Neural cell (in vitro differentiated cells): Measurements from ENCODE around the gene NKAIN2. TPM values are rescaled to one million over a fixed set of nuclear protein-coding genes. Genes with fewer than 3 reads are reported as not detected.

Experiments used
- H2AFZ ChIP-seq: fragments of 200-600, 300-800 bp; sonication (generic), shearing (Covaris generic); 2 replicates; pipeline ENCODE4 v1.6.0; 2014; ENCODE audit warnings: low read depth, mild to moderate bottlenecking, antibody characterized with exemption, low read length, moderate library complexity
- H3F3A ChIP-seq: fragments of 200-600 bp; shearing (Covaris generic); 2 replicates; pipeline ENCODE4 v1.6.1; 2016; ENCODE audit warnings: mild to moderate bottlenecking, moderate library complexity, mixed read lengths, antibody characterized with exemption, low read length; ENCODE audit not compliant: insufficient read depth, poor library complexity, severe bottlenecking
- H3K27ac ChIP-seq: fragments of 200-600, 300-800 bp; sonication (generic), shearing (Covaris generic); 2 replicates; pipeline ENCODE4 v1.5.1; 2014; ENCODE audit warnings: mild to moderate bottlenecking, low read length, moderate library complexity
- H3K27me3 ChIP-seq: fragments of 300-800, 200-600 bp; sonication (generic), shearing (Covaris generic); 2 replicates; pipeline ENCODE4 v1.6.0; 2014; ENCODE audit warnings: mild to moderate bottlenecking, low read depth, low read length, moderate library complexity; ENCODE audit not compliant: insufficient read depth
- H3K36me3 ChIP-seq: fragments of 300-800, 200-600 bp; sonication (generic), shearing (Covaris generic); 2 replicates; pipeline ENCODE4 v1.5.1; 2014; ENCODE audit warnings: mild to moderate bottlenecking, antibody characterized with exemption, low read length, moderate library complexity; ENCODE audit not compliant: insufficient read depth
- H3K4me2 ChIP-seq: fragments of 300-800, 200-600 bp; sonication (generic), shearing (Covaris generic); 2 replicates; pipeline ENCODE4 v1.6.0; 2014; ENCODE audit warnings: mild to moderate bottlenecking, low read length
- H3K4me3 ChIP-seq: fragments of 300-800, 200-600 bp; sonication (generic), shearing (Covaris generic); 2 replicates; pipeline ENCODE4 v1.5.1; 2014; ENCODE audit warnings: mild to moderate bottlenecking, low read length, moderate library complexity
- H3K79me2 ChIP-seq: fragments of 200-600 bp; shearing (Covaris generic); replicated peaks from 2 replicates; pipeline ENCODE4 v1.6.0; 2014; ENCODE audit warnings: mild to moderate bottlenecking, low read length, moderate library complexity; ENCODE audit not compliant: insufficient read depth
- H3K9ac ChIP-seq: fragments of 300-800, 200-600 bp; sonication (generic), shearing (Covaris generic); 2 replicates; pipeline ENCODE4 v1.6.1; 2016; ENCODE audit warnings: mild to moderate bottlenecking, low read length, mixed read lengths
- H3K9me2 ChIP-seq: fragments of 200-600 bp; shearing (Covaris generic); 2 replicates; pipeline ENCODE4 v1.6.1; 2016; ENCODE audit warnings: mild to moderate bottlenecking, low read length, mixed read lengths; ENCODE audit not compliant: insufficient read depth
- H3K9me3 ChIP-seq: fragments of 200-600, 300-800 bp; sonication (generic), shearing (Covaris generic); 2 replicates; pipeline ENCODE4 v1.6.1; 2016; ENCODE audit warnings: mild to moderate bottlenecking, mixed run types, low read length, moderate library complexity, mixed read lengths
- H4K20me1 ChIP-seq: fragments of 200-600 bp; shearing (Covaris generic); 2 replicates; pipeline ENCODE4 v1.6.1; 2016; ENCODE audit warnings: mild to moderate bottlenecking, mixed run types; ENCODE audit not compliant: insufficient read depth
- CTCF ChIP-seq: fragments of 450-650 bp; IDR thresholded peaks from 2 replicates; pipeline ENCODE4 v1.5.1; 2014; ENCODE audit warnings: antibody characterized with exemption, mild to moderate bottlenecking, moderate library complexity; ENCODE audit not compliant: poor library complexity, severe bottlenecking
- EP300 ChIP-seq: fragments of 450-650 bp; conservative IDR thresholded peaks from 2 replicates; pipeline ENCODE4 v1.6.1; 2014; ENCODE audit warnings: antibody characterized with exemption, mild to moderate bottlenecking, moderate library complexity; ENCODE audit not compliant: poor library complexity, severe bottlenecking
- EZH2 ChIP-seq: fragments of 200-600, 300-800 bp; shearing (Covaris generic), sonication (generic); IDR thresholded peaks from 2 replicates; pipeline ENCODE4 v1.6.1; 2014; ENCODE audit warnings: antibody characterized with exemption, low read length, borderline replicate concordance, mild to moderate bottlenecking; ENCODE audit not compliant: insufficient read depth, poor library complexity, severe bottlenecking
- MXI1 ChIP-seq: fragments of 450-650 bp; conservative IDR thresholded peaks from 2 replicates; pipeline ENCODE4 v1.6.1; 2014; ENCODE audit warnings: antibody characterized with exemption, mild to moderate bottlenecking; ENCODE audit not compliant: poor library complexity, severe bottlenecking
- POLR2AphosphoS5 ChIP-seq: IDR thresholded peaks from 2 replicates; pipeline ENCODE4 v1.6.1; 2012
- RAD21 ChIP-seq: fragments of 450-650 bp; conservative IDR thresholded peaks from 2 replicates; pipeline ENCODE4 v1.6.1; 2014; ENCODE audit warnings: antibody characterized with exemption, mild to moderate bottlenecking, moderate library complexity
- REST ChIP-seq: IDR thresholded peaks from 2 replicates; pipeline ENCODE4 v1.6.1; 2012; ENCODE audit warnings: borderline replicate concordance
- SMC3 ChIP-seq: fragments of 450-650 bp; conservative IDR thresholded peaks from 2 replicates; pipeline ENCODE4 v1.6.1; 2014; ENCODE audit warnings: antibody characterized with exemption, mild to moderate bottlenecking, moderate library complexity; ENCODE audit not compliant: poor library complexity
- TAF1 ChIP-seq: IDR thresholded peaks from 2 replicates; pipeline ENCODE4 v1.6.1; 2012; ENCODE audit warnings: low read depth
- polyA plus RNA-seq: library from polyadenylated mRNA; depleted of rRNA; stranded (reverse); fragments of >200 nt; gene quantifications from 2 replicates; pipeline ENCODE4 v1.2.3, GENCODE V29; 2014

The NKAIN2 gene
- polyA plus RNA-seq, 1 donor from 2014 or later: 23.2 TPM

- no peaks in the 10 kb centered on the region for H3K9me2 ChIP-seq
- no peak for TF ChIP-seq REST
- TF ChIP-seq POLR2AphosphoS5: no peak
- no peak for TF ChIP-seq TAF1
- TF ChIP-seq RAD21: no peak
- TF ChIP-seq MXI1: no peak
- TF ChIP-seq EZH2: no peak
- no peak for TF ChIP-seq EP300
- no peak for TF ChIP-seq CTCF
- no peak for TF ChIP-seq SMC3
- H2AFZ ChIP-seq: no peak overlapping the region
- no peak overlapping the region for H3K4me3 ChIP-seq
- no peaks in the 10 kb centered on the region for H3K9me3 ChIP-seq
- H3K36me3 ChIP-seq: no peaks in the 10 kb centered on the region
- H3K9ac ChIP-seq: no peak overlapping the region
- no peak overlapping the region for H3K4me2 ChIP-seq
- no peaks in the 10 kb centered on the region for H3K27me3 ChIP-seq
- H3K27ac ChIP-seq: no peak overlapping the region
- no peaks in the 10 kb centered on the region for H4K20me1 ChIP-seq
- no peaks in the 10 kb centered on the region for H3K79me2 ChIP-seq
- H3F3A ChIP-seq: no peaks in the 10 kb centered on the region
These were observed 934.8 kb downstream of the NKAIN2 start for GRCh38 chr6:124738482-124738881.

GRCh38 chr6:124741341-124741740, 937.7 kb downstream of the NKAIN2 start:
- Histone ChIP-seq H3K4me2 (no peak overlapping the region), H2AFZ (no peak overlapping the region), H3K79me2 (no peaks in the 10 kb centered on the region), H3F3A (no peaks in the 10 kb centered on the region), H3K9me3 (no peaks in the 10 kb centered on the region), H3K9me2 (no peaks in the 10 kb centered on the region), H3K27ac (no peak overlapping the region), H3K36me3 (no peaks in the 10 kb centered on the region), H3K9ac (no peak overlapping the region), H3K27me3 (no peaks in the 10 kb centered on the region), H3K4me3 (no peak overlapping the region), H4K20me1 (no peaks in the 10 kb centered on the region)
- TF ChIP-seq EZH2 (no peak), EP300 (no peak), TAF1 (no peak), POLR2AphosphoS5 (no peak), SMC3 (no peak), MXI1 (no peak)

DNA sequence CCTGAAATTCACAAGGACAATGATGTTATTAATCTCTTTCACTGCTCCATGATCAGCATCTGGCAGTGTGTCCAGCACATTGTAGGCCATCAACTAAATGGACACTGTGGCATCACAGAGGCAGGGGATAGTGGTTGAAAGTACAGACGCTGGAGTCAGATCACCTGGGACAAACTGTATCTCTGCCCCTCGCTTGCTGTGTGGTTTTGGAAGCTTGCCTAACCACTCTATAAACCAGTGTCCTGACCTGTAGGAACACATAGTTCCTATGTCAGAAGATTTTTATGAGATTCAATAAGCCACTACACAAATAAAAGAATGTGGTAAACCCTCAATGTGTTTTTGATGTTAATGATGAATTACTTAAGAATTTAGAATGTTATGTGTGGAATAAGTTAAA, 939.3 kb downstream of the NKAIN2 start:
- Histone ChIP-seq H3K27me3 (no peaks in the 10 kb centered on the region), H4K20me1 (no peaks in the 10 kb centered on the region), H2AFZ (no peak overlapping the region), H3K4me2 (no peak overlapping the region), H3K27ac (no peak overlapping the region), H3K9me3 (no peaks in the 10 kb centered on the region), H3K9me2 (no peaks in the 10 kb centered on the region), H3K9ac (no peak overlapping the region), H3F3A (no peaks in the 10 kb centered on the region), H3K79me2 (no peaks in the 10 kb centered on the region), H3K4me3 (no peak overlapping the region), H3K36me3 (no peaks in the 10 kb centered on the region)
- no peak for TF ChIP-seq TAF1
- no peak for TF ChIP-seq EZH2
- no peak for TF ChIP-seq REST
